ENCODE data around the gene FANK1.
A peak's percentile ranks its signal among the peaks of the same experiment; 100 is the strongest.
"Not testable (repeated sequence)": the region's sequence is repeated elsewhere in the genome, so short reads cannot be mapped to it uniquely, and the experiment has no call there.

Gene FANK1, protein sequence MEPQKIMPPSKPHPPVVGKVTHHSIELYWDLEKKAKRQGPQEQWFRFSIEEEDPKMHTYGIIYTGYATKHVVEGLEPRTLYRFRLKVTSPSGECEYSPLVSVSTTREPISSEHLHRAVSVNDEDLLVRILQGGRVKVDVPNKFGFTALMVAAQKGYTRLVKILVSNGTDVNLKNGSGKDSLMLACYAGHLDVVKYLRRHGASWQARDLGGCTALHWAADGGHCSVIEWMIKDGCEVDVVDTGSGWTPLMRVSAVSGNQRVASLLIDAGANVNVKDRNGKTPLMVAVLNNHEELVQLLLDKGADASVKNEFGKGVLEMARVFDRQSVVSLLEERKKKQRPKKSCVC

DNA sequence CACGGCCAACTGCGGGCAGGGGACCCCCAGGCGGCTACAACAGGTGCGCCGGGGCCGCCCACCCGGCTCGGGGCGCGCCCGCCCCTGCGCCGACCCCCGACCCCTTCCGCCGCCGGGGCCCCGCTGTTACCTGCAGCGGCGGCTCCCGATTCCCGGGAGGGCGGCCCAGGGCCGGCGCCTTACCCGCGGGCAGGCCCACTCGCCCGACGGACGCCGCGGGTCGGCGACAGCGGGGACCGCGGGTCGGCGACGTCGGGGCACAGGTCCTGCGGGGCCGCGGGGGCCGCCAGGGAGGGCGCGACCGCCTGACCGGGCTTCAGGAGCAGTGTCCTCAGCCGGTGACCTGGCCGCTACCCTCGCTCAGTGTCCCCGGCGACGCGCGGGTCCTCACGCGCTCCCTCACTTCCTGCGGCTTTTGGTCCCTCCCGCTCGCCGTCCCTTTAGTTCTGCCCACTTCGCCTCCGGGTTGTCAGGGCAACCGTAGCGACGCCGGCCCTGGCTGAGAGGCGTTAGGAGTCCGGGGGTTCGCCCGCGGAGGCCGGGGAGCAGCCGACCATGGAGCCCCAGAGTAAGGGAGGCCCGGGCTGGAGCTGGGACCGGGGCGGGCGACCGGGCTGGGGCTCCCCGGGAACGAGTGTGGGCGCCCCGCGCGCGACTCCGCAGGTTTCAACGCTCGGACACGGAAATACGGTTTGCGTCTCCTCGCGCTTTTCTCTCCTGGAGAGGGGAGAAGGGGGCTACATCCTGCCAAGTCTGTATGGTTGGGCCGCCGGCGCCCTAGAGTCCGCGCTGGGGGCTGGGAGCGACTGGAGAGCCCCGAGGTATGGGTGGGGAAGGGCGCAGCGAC is at the start of gene FANK1:
TSS of gene FANK1 (plus strand) at position 477 of the 847 bp plus-strand sequence. CDS start at position 556, 79 bp downstream.
- DNase-seq, result peak; percentile 4

DNA sequence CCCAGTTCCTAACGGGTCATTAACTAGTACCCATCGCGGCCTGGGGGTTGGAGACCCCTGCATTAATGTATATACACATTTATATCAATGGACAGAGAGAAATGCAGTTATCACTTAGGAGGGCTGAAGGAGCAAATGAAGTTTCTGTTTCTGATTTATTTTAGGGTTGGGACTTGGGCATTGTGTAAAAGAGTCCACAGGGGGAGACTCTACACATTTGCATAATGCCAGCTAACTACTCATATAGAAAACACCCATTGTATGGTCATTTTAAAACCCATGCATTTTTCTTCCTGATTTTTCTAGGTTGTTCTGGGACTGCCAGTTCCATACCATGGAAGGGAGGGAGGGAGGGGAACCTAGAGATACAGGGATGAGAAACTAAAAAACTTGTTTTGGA is 49.5 kb upstream of the FANK1 start:
- no peak for DNase-seq

DNA sequence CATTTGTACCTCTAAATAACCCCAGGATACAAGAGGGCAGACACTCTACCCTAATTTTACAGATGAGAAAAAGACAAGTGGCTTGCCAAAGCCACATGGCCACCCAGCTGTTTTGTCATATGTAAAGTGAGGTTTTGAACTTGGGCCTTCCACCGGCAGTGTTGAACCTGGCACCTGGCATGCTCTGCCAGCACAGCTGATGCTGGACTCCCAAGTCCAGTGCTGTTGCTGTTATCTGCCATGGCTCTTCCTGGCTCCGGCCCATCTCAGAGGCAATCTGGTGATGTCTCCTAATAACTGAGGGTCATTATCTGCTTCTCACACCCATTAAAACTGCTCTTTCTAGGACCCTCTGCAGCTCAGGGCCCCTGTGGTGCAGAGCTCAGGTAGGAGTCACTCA is 48.0 kb upstream of the FANK1 start:
- DNase-seq, result no peak

DNA sequence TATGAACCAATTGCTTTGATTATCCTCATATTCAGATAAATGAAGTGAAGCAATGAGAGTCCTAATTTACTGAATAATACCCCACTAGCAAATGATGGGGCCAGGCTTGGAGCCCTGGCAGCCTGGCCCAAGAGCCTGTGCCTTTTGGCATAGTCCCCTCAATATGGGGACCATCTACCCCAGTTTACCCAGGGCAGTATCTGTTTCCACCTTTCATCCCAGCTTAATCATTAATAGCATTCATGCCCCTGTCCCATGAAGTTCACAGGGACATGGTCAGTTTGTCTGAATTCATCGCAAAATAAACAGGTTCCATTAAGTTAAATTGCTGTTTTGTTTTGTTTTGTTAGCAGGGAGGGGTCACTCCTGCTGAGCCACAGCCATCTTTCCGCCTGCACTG is 47.5 kb upstream of the FANK1 start:
- no peak for DNase-seq

DNA sequence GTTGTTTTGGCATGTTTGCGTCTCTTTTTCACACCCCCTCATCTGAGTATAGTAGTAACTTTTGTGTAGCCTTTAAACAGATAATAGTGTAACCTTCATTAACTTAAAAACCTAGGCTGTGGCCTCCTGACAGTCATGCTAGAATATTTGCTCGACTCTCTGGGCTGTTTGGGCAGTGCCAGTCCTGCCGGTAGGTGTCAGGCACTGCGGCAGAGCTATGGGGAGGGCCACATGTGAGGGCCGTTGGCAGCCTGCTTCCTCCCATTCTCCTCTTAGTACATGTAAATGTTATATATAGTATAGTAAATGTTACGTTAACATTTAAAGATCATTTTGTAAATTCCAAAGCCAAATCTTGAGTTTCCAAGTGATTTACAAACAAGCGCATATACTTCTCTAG is 46.9 kb upstream of the FANK1 start:
- no peak for DNase-seq

DNA sequence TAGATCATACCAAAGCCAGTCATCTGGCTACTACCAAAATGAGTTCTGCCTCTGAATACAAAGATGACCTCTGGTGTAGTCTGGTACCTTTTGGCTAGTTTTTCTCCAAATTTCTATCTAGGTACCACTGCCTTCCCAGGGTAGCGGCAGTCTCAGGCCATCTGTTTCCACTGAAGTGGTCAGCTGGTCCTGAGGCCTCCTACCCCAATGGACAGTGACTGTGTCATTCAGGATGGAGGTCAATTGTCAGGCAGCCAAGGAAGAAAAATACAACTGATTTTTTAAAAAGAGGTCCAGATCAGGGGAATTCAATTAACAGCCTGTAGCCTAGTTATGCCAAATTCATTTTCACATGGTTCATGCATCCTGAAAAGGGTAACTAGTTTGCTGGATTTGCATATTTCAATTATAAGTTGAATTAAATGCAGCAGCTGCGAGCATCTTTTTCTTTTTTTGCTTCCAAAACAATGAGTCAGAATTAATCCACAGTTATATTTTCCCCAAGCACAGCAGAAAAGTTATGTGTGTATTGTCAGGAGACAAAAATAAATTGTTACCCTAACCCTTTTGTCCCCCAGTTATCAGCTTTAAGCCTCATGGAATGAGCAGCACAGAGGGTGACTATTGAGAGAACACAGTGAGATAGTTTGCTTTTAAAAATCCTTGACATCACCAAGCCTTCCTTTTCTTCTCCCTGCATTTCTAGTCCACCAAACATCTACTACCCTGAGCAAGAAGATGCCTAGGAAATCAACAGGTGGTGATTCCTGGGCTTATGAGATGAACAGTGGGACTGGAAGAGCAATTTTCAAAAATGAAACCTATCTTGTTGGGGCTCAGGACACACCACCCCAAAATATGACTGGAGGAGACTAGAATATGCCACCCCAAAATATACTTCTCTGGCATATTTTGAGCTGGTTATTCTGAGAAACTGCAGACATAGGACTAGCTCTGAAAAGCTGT is 45.3 kb upstream of the FANK1 start:
- DNase-seq, result no peak

DNA sequence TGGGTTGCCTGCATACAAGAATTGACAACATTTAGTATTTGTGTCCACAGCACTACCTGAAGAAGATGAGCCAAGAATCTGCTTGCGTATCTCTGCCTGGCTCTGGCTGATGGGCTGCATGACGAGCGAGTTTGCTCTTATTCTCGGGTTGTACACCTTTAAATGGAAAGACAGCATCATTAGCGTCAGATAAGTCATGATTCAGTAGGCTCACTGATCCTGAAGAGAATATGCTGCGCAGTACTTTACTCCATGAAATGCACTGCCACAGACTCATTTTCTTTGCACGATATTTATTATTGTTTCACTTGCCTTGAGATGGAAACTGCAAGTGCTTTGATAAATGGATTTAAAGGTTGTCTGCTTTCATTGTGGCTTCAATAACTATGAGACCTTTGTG is 43.9 kb upstream of the FANK1 start:
- DNase-seq, result no peak

DNA sequence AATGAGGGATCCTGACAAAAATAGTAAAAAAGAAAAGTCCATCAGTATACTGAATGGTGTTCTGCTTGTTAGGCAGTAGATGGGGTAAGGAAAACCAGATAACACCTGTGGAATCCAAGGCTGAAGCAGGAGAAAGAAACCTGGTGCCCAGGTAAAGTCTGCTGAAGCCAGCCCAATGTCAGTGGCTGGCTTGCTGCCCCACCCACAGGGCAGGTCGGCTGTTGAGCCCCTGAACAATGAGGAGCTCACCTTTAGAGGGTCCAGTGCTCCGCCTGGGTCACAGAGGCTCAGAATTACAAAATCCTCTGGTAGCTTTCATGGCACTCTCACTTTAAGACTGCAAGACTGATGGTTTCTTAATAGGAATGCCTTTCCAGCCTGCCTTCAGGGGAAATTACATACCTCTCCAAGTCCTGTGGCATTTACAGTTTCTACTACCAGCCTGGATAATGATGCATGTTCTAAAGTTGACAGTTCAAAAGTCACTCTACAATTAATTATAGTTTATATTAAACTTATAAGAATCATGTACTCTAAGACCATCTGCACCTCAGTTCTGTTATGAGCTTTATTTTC is 39.1 kb upstream of the FANK1 start:
- no peak for DNase-seq

DNA sequence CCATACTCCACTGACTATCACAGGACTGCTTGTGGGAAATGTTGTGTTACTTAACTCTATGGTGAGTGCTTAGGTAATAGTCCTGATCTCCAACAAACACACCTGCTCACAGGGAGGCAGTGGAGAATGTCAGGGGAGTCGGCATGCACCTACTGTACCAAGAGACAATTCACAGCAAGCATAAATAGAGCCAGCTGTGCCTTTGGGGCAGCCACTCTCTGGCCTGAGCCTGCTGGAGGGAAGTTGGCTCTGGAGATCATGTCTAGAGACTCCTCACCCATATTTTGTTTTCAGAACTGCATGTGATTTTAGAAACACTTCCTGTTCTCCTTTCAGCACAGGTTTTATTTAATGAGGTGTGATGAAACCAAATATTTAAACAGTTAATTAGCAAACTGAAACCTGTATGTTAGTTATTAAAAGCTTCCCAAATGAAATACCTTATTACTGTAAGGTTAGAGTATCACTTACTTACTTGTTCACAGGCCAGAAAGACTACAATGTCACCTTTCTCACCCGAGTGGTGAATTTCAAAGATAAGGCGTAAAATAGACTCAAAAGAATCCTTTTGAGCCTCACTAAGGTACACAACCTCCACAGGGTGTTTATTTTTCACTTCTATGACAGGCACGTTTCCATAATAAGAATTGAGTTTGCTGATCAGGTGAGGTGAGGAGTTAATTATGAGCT is 37.1 kb upstream of the FANK1 start:
- no peak for DNase-seq

DNA sequence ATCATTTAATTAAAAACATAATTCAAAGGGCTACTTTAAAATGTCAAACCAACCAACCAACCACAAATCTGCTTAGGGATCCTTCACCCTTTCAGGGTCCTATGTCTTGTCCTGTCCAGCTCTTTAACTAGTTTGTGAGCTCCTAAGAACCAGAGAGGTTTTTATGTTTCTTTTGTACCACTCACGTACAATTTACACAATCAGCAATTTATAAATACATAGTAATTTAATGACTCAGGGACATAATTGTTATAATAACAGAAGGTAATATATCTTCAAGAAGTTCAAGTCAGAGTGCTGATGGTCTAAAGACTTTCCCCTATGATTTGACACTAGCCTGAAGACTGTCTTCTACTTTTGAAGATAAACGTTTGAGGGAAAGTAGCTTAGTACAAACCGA is 31.2 kb upstream of the FANK1 start:
- DNase-seq, result no peak

DNA sequence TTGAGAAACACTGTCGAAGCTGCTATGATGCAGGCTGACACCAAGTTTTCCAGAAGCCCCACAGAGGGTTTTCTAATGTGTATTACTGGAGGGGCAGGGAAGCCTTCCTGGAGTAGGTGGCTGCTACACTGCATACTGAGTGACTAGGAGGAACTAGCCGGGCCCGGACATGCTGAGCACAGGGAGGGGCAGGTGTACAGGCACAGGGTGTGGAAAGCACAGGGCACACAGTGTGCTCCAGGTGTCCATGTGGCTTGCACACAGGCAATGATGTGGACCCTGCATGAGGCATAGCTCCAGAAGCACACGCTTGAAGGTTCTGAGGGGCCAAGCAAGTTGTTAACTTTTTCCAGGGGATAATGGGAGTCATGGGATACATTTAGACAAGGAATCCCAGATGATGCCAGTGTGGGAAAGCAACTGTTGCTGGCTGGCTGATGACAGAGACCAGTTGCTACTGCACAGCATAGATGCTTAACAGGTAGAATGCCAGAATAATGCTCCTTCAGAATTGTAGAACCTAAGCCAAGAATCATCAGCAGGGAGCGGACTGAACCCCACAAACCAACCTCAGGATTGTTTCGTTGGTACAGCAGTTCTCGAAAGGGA is 29.8 kb upstream of the FANK1 start:
- no peak for DNase-seq

DNA sequence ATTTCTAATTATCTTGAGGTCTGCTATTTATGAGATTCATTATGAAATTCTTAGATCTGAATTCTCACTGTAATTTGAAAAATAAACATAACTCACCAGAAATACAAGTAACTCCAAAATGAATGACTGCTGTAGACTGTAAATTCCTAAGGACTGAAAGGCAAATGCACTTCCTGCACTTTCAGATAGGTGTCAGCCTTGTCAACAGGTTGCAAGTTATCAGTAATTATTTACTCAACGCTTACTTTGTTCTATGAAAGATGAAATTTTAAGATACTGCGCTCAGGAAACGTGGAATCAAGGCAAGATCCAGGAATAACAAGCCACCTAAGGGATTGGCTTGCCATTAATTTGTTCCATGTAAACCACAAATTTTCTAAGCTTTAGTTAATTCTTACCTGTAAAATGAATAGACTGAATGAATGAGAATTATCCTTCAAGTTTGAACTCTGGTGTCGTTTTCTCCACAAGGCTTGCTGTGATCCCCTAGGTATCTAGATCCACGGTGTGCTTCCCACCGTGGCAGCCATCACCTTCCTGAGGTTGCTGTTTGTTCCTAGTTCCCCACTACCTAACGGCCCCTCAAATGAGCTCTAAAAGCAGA is 27.9 kb upstream of the FANK1 start:
- no peak for DNase-seq

DNA sequence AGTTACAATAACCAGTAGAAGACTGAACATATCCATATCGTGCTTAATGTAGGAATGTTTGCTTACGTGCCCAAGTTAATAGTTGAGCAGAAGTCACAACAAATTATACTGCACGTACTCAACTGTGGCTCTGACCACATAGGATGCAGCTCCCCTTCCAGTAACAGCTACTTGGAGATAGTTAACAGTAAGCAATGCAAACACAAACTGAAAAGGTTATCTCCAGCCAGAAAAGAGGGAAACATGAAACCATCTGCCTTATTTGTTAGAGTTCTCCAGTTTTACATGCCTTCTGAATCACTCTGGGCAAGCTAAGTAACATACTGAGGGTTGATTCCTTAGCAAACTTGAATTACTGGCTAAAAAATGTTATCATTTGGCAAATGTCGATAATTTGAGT is 25.0 kb upstream of the FANK1 start:
- no peak for DNase-seq

DNA sequence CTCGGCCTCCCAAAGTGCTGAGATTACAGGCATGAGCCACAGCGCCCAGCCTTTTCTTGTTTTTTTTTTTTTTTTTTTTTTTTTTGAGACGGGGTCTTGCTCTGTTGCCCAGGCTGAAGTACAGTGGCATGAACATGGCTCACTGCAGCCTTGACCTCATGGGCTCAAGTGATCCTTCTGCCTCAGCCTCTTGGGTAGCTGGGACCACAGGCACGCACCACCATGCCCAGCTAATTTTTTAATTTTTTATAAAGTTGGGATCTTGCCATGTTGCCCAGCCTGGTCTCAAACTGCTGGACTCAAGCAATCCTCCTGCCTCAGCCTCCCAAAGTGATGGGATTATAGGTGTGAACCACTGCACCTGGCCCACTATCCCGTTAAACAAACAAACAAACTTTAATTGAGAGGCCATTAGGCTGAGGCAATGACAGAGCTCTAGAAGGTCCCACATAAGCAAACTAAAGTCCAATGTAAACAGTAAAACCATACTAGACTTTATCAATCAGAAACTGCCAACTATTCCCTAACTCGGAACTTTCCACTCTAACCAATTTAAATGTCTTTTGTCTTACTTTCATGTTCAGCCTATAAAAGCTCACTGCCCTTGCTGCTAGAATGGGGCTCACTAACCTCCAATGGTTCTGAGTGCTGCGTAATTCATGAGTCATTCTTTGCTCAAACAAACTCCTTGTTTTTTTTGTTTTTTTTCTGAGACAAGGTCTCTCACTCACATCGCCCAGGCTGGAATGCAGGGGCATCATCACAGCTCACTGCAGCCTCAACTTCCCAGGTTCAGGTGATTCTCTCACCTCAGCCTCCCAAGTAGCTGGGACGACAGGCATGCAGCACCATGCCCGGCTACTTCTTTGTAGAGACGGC is 17.2 kb upstream of the FANK1 start:
- no peak for DNase-seq

DNA sequence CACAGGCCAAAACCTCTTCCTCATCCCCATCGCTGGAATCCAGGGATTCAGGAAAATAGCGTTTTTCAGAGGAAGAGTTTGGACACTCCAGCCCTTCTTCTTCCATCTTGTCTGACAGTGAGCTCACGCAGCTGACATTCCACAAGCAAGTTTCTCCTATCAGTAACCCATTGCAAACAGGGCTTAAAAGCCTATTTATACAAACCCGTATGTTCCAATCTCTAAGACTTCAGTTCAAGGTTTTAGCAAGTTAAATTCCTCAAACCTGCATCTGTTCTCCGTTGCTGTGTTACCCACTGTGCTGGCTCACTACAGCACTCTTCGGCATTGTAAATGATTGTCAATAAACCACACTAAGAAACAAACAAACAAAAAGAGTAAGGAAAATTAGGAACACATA is 15.6 kb upstream of the FANK1 start:
- no peak for DNase-seq

DNA sequence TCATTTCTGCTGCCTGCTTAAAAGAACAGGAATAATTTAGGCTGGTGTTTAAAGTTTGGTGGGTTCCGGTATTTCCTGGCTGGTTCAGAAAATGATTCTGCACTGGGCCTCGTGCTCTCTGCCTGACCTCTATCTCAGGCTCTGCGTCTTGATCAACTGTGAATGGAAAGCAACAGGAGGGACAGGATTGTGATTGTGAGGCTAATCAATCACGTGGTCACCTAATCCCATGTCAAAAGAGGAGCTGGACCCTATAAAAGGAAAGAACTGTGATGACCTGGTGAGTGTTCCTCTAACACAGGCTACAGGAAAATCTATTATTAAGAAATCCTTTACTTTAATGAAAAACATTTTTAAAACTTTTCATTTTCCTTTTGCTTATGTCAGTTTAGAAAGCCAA is 15.2 kb upstream of the FANK1 start, which contains the start of gene DHX32:
TSS of gene DHX32 (minus strand) at position 101 of the 400 bp plus-strand sequence. CDS start 468 bp downstream, outside the sequence.
- DNase-seq, result no peak

DNA sequence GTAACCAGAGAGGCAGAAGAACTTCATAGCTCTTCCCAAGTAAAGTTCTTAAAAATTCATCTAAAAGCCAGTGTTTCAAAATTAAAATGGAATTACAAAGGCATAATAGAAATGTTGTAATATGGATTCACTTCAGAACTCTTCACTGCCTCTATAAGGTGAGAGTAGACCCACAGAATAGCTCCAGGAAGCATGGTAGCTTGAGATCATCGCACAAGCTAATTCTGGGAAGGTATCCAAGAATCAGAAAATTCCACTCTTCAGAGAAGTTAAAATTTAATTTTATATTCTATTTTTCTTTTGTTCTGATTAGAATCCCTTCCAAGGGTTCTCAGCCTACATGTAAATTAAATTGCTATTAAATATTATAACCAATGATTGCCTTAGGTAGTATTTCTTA is 13.8 kb upstream of the FANK1 start:
- no peak for DNase-seq

DNA sequence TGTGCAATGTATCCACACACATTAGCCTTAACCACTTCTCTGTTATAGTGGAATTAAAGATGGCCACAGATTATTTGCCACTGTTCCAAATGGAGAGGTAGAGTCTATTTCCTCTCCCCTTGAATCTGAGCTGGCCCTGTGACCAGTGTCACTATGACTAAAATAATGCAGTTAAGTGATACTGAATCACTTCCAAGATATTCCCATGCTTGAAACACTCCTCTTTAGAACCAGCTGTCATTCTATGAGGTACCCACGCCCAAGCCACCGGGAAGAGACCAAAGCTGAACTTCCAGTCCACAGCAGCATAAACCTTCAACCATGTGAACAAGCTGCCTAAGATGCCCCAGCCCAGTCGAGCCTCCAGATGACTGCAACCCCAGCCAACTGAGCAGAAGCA is 13.2 kb upstream of the FANK1 start:
- no peak for DNase-seq

DNA sequence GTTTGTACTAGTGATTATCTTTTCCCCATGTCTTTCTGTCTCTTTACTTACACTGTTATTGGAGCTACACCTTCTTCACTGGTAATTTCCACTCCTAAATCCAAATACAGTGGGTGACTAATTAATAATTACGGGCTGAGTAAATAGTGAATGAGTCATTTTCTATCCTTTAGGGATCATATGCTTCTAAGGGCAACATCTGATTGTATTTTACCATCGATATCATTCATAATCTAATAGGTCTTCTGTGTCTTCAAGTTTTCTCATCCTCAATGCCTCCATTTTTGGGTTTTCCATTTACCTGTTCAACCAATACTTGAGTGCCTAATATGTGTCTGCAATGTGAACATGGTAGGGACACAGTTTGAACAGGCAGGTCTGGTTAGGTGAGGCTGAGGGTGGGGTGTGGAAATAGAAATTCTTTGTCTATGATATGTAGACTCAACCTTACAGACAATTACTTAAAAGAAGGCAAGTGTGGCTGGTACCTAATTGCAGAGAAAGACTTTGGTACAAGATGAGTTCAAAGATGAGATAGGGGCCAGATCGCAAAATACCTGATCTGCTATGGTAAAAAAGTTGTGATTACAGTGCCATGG is 9.4 kb upstream of the FANK1 start:
- no peak for DNase-seq

DNA sequence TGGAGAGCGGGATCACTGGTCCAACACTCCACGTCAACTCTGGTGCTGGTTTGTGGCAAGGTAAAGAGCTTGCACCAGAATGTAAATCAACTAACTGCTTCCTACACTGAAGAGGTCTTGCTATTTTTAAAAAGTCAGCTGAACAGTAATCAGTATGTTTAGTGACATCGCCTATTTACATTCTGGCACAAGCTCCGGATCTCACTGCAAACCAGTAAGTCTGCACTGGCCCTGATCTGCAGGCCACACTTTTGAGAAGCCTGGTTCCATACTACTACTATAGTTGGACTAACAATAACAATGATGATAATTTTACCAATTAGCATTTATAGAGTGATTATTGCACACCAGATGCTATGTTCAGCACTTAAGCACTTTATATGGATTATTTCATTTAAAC is 6.9 kb upstream of the FANK1 start:
- DNase-seq, result not testable (repeated sequence)

Measured in DMS79 (cell line).